ENCODE data around the gene GCK.

Gene GCK

DNA sequence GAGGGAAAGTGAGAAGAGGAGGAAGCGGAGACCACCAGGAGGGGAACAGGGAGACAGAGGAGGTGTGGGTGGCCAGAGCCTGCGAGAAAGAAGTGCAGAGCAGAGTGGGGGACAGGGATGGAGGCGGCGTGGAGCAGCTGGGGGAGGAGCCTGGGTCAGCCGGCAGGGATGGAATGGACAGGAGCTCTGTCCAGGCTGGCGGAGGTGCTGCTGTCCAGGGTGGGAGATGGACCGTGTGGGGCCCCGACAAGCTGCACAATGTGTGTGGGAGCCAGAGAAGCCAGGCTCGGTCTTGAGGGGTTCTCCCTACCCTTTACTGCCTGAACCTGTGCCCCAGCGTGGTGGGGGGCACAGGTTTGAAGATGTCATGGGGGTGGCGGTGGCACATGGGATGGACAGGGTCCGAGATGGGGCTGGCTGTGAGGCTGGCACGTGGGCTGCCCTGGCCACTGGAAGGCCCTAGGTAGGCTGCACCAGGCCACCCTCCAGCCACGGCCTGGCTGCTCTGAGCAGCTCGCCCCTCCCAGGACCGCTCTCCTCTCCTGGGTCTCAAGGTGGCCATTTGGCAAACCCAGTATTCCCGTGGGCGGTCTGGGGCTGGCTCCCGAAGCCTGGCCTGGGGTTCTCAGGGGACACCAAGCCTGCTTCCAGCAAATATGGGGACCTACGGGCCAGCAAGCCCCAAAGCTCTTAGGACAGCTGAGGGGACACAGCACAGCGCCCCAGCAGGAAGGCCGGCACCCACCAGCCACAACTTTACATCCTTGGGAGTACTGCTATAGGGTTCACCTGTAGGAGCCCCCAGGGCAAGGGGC, 43.9 kb upstream of the GCK start:
- no peak overlapping the region for H3K4me3 ChIP-seq (ENCODE audit: control insufficient read depth, low read depth, low read length)
- DNase-seq (ENCODE audit: low read depth) = no peak
- TF ChIP-seq, protein P1, sequence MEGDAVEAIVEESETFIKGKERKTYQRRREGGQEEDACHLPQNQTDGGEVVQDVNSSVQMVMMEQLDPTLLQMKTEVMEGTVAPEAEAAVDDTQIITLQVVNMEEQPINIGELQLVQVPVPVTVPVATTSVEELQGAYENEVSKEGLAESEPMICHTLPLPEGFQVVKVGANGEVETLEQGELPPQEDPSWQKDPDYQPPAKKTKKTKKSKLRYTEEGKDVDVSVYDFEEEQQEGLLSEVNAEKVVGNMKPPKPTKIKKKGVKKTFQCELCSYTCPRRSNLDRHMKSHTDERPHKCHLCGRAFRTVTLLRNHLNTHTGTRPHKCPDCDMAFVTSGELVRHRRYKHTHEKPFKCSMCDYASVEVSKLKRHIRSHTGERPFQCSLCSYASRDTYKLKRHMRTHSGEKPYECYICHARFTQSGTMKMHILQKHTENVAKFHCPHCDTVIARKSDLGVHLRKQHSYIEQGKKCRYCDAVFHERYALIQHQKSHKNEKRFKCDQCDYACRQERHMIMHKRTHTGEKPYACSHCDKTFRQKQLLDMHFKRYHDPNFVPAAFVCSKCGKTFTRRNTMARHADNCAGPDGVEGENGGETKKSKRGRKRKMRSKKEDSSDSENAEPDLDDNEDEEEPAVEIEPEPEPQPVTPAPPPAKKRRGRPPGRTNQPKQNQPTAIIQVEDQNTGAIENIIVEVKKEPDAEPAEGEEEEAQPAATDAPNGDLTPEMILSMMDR (IDR thresholded peaks at IDR 0.05; ENCODE audit: control insufficient read depth, insufficient read depth, low read depth, low read length, missing control alignments) = no peak

DNA sequence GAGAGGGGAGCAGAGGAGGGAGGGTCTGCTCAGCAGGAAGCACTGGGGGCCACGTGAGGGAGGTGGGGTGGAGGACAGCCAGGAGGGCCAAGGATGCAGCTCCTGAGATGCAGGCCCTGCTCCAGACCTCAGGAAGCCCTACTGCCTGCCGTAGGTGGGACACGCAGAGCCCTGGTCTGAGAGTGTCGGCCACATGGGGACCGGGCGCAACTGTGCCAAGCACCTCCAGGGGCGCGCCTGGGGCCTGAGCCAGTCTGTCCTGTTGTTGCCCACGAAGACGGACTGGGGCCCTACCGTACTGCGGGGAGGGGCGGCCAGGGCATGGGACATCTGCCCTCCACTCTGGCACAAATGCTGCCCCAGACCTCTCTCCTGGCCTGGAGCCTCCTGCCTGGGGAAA, 43.2 kb upstream of the GCK start:
- DNase-seq (ENCODE audit: low read depth) = no peak
- no peak overlapping the region for H3K4me3 ChIP-seq (ENCODE audit: control insufficient read depth, low read depth, low read length)
- TF ChIP-seq, protein P1 (IDR thresholded peaks at IDR 0.05; ENCODE audit: control insufficient read depth, insufficient read depth, low read depth, low read length, missing control alignments) = no peak

DNA sequence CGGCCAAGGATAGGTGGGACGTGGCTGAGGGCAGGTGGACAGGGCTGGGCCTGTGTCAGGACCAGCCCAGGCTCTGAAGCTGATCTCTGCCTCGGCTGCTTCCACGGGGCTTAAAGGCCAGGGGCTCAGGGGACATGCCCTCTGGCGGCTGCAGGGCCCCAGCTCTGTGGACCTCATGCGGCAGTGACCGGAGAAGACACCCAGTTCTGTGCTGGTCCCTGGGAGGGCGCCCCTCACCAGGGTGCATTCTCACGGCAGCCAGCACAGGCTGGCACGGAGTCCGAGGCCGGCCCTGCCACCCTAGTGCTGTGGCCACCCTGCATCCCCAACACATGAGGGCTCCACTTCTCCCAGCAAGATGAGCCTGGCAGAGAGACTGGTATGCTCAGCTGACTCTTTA, 41.8 kb upstream of the GCK start:
- TF ChIP-seq, protein P1 (IDR thresholded peaks at IDR 0.05; ENCODE audit: control insufficient read depth, insufficient read depth, low read depth, low read length, missing control alignments) = no peak
- no peak for DNase-seq (ENCODE audit: low read depth)
- H3K4me3 ChIP-seq (ENCODE audit: control insufficient read depth, low read depth, low read length) = no peak overlapping the region

DNA sequence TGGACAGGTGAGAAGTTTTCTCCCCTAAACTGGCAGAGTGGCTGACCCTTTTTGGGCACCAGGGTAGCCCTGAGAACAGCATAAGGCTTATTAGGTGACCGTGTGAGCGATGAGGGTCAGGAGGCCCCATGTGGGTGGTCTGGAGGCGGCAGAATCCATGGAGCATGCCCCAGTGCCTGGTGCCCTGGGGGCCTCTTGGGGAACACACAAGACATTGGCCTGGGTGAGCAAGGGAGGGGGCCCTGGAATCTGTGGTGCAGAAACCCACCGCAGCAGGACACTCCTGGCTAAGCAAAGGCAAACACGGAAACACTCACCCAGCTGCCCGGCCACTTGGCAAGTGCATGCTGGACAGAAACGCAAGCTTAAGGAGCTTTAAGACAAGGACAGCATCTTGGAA, 41.0 kb upstream of the GCK start:
- TF ChIP-seq, protein P1 (IDR thresholded peaks at IDR 0.05; ENCODE audit: control insufficient read depth, insufficient read depth, low read depth, low read length, missing control alignments) = no peak
- H3K4me3 ChIP-seq (ENCODE audit: control insufficient read depth, low read depth, low read length) = no peak overlapping the region
- DNase-seq (ENCODE audit: low read depth) = no peak

DNA sequence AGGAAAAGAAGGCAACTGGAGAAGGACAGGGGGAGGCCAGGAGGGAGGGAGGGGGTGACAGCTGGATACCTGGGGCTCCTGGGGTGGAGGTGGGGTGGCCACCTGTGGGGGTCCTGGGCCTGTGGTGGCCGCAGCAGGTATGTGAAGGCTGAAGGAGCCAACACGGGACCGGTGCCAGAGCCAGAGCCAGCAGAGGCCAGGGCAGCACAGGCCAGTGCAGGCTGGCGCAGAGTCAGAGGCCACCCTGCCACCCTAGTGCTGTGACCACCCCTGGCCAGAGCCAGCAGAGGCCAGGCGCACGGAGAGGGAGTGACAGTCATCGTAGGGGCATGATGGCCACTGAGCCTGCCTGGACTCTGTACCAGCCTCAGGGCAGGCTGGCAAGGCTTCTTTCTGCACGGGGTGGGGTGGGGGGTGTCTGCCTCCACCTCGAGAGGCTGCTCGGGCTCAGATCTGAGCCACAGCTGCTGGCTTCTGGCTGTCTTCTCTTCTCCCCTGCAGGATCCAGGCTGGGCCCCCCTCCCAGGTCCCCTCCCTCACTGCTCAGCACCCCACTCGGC, 40.4 kb upstream of the GCK start:
- TF ChIP-seq, protein P1 (IDR thresholded peaks at IDR 0.05; ENCODE audit: control insufficient read depth, insufficient read depth, low read depth, low read length, missing control alignments) = no peak
- no peak overlapping the region for H3K4me3 ChIP-seq (ENCODE audit: control insufficient read depth, low read depth, low read length)
- no peak for DNase-seq (ENCODE audit: low read depth)

DNA sequence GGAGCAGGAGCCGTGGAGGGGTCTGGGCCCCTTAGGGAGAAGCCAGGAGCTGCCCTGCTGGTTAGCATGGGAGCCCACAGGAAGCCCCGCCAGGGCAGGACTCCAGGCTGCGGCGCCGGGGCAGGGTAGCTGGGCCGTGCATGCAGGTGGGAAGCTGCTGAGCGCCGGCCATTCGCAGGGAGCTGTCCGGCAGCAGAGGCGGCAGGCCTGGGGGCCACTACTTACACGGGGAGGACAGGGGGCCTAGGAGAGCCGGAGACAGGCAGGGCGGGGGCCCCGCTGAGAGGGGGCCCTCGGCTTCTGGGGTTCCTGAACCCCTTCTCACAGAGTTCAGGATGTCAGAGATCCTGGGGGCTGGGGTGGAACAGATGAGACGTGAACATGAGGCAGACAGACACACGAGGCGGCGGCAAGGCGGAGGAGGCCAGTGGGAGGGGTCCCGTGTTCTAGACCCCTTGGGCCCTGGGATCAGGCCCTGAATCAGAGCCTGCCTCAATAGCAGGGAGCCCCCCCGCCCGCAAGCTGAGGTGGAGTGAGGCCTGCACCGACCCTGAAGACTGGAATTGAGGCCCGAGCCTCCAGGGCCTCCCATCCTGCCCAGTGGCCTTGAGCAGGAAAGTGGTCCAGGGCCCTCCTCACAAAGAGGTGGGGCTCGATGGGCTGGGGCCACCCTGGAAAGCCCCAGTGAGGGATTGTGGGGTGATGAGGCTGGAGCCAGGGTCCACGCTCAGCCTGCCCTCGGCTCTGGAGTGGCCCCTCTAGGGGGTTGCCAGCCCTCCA, 39.5 kb upstream of the GCK start:
- TF ChIP-seq, protein P1 (IDR thresholded peaks at IDR 0.05; ENCODE audit: control insufficient read depth, insufficient read depth, low read depth, low read length, missing control alignments) = no peak
- no peak overlapping the region for H3K4me3 ChIP-seq (ENCODE audit: control insufficient read depth, low read depth, low read length)
- no peak for DNase-seq (ENCODE audit: low read depth)
